Endodermal cell (in vitro differentiated cells): ENCODE results near the gene KLRG1. TPM values are rescaled to one million over a fixed set of nuclear protein-coding genes. Genes with fewer than 3 reads are reported as not detected.

ENCODE experiments used
- DNase-seq: peaks from one replicate; pipeline ENCODE4 v3.0.0-alpha.2; 2017
- H3K27ac ChIP-seq: 2 replicates; pipeline ENCODE4 v1.5.1; 2013; ENCODE audit warnings: mild to moderate bottlenecking, low read depth, low read length, moderate library complexity
- H3K27me3 ChIP-seq: 2 replicates; pipeline ENCODE4 v1.6.1; 2013; ENCODE audit warnings: mild to moderate bottlenecking, low read length, moderate library complexity; ENCODE audit not compliant: insufficient read depth, control insufficient read depth, poor library complexity, severe bottlenecking
- H3K36me3 ChIP-seq: 2 replicates; pipeline ENCODE4 v1.7.0; 2013; ENCODE audit warnings: mild to moderate bottlenecking, low read length, moderate library complexity; ENCODE audit not compliant: control insufficient read depth, insufficient read depth
- H3K4me1 ChIP-seq: one replicate; pipeline ENCODE4 v1.7.0; 2013; ENCODE audit warnings: low read length; ENCODE audit not compliant: control insufficient read depth, insufficient read depth
- H3K4me3 ChIP-seq: 2 replicates; pipeline ENCODE4 v1.5.1; 2013; ENCODE audit warnings: mild to moderate bottlenecking, low read length, moderate library complexity
- H3K9ac ChIP-seq: 2 replicates; pipeline ENCODE4 v1.6.1; 2013; ENCODE audit warnings: mild to moderate bottlenecking, low read length, moderate library complexity; ENCODE audit not compliant: poor library complexity, severe bottlenecking; ENCODE audit errors: extremely low read depth
- H3K9me3 ChIP-seq: 2 replicates; pipeline ENCODE4 v1.6.1; 2013; ENCODE audit warnings: mild to moderate bottlenecking, low read length, moderate library complexity; ENCODE audit not compliant: control insufficient read depth
- H3K27ac Mint-ChIP-seq: 2 replicates; pipeline ENCODE4 v1.8.0; 2020; ENCODE audit warnings: mixed read lengths
- H3K27me3 Mint-ChIP-seq: 2 replicates; pipeline ENCODE4 v1.8.0; 2021; ENCODE audit warnings: mild to moderate bottlenecking, mixed read lengths; ENCODE audit not compliant: insufficient read depth
- H3K36me3 Mint-ChIP-seq: 2 replicates; pipeline ENCODE4 v1.8.0; 2020; ENCODE audit warnings: low read depth, mixed read lengths
- H3K4me1 Mint-ChIP-seq: 2 replicates; pipeline ENCODE4 v1.8.0; 2020; ENCODE audit warnings: mixed read lengths
- H3K4me3 Mint-ChIP-seq: 2 replicates; pipeline ENCODE4 v1.8.0; 2020; ENCODE audit warnings: mild to moderate bottlenecking, moderate library complexity, mixed read lengths
- H3K9me3 Mint-ChIP-seq: 2 replicates; pipeline ENCODE4 v1.8.0; 2020; ENCODE audit warnings: mild to moderate bottlenecking, mixed read lengths
- WGBS, 2 experiments: methylation state at CpG; one replicate each; pipeline versions ENCODE4 v1.1.5 to v1.1.7; 2013; ENCODE audit warnings: missing lambda C conversion rate in 2 of 2, mixed read lengths in 1 of 2; ENCODE audit not compliant: insufficient coverage in 1 of 2, insufficient read length in 1 of 2; 5-methylcytosine and 5-hydroxymethylcytosine counted together
- long read RNA-seq, 4 experiments: library from polyadenylated mRNA in 2 of 4; library from RNA in 1 of 4; library from capped mRNA in 1 of 4; stranded (forward) in 3 of 4; unstranded in 1 of 4; transcript quantifications; one replicate each; pipeline ENCODE4 v2.0.0, GENCODE V29; 2020 to 2021; ENCODE audit warnings: inconsistent platforms in 1 of 4
- polyA plus RNA-seq, 2 experiments: library from polyadenylated mRNA; stranded (reverse); fragments of 50-300 nt; gene quantifications; one replicate each; pipeline ENCODE4 v1.2.3, GENCODE V29; 2013
- total RNA-seq, 2 donors: library from RNA; stranded (reverse); fragmentation: NEBNext Ultra II Directional in 1 of 2; extraction: Animal tissue kit (Norgen Biotek cat#: 25700) in 1 of 2; gene quantifications; 2 replicates in 1 of 2; 3 replicates in 1 of 2; pipeline ENCODE4 v1.2.1, GENCODE V29; 2021
- TF ChIP-seq, protein P1 (sequence below): fragments of 200-600 bp; sonication (generic); conservative IDR thresholded peaks from 2 replicates; pipeline ENCODE4 v1.5.0; 2021; ENCODE audit warnings: antibody characterized with exemption, mild to moderate bottlenecking

Gene KLRG1
- 1 to 10 TPM; 3.1 TPM for total RNA-seq
- polyA plus RNA-seq (2013, experiment 1 of 2): 3.4 TPM
- polyA plus RNA-seq (2013, experiment 2 of 2): 3.3 TPM
- long read RNA-seq, experiment 1: 0 reads
- long read RNA-seq, experiment 2, partial matches to known transcripts: 0 of 3 reads
- long read RNA-seq, experiment 2, other reads (novel, unspliced or antisense): 3 of 3 reads
- long read RNA-seq, experiment 3, partial matches to known transcripts: 0 of 12 reads
- long read RNA-seq, experiment 3, other reads (novel, unspliced or antisense): 7 of 12 reads
- long read RNA-seq, experiment 4, partial matches to known transcripts: 0 of 6 reads
- long read RNA-seq, experiment 4, other reads (novel, unspliced or antisense): 4 of 6 reads

DNA sequence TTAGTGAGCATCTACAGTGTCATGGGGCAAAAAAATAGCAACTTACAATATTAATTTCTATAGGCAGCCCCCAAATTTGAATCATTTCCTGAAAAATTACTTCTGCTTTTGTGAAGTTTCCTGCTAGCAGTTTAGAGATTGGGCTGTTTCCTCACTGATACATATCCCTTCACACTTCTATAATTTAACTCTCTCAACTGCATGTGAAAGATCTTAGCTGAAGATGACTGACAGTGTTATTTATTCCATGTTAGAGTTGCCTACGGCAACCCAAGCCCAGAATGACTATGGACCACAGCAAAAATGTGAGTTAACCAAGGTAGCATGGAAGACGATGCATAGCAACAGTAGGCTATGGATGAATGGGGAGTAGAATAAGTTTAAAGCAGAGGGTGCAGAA is at the start of gene KLRG1:
Gene KLRG1 (plus strand): TSS at position 134 of the 400 bp plus-strand sequence. CDS start 90 bp downstream, at position 224.
- no peak within 1 kb of the TSS for H3K27ac Mint-ChIP-seq
- Histone ChIP-seq H3K9me3 (no peaks in the 10 kb centered on the region), H3K9ac (no peak within 1 kb of the TSS), H3K27ac (no peak within 1 kb of the TSS), H3K36me3 (no peaks in the 10 kb centered on the region), H3K4me3 (no peak within 1 kb of the TSS), H3K4me1 (no peaks in the 10 kb centered on the region), H3K27me3 (no peaks in the 10 kb centered on the region)
- 92 to 100% methylated on average over 2 of the region's 2 CpGs for WGBS, 2 experiments
- DNase-seq: no peak
- no peak within 1 kb of the TSS for H3K4me3 Mint-ChIP-seq
- H3K9me3 Mint-ChIP-seq: no peaks in the 10 kb centered on the region
- no peaks in the 10 kb centered on the region for H3K36me3 Mint-ChIP-seq
- H3K27me3 Mint-ChIP-seq: no peaks in the 10 kb centered on the region
- H3K4me1 Mint-ChIP-seq: no peaks in the 10 kb centered on the region
- TF ChIP-seq, protein P1, sequence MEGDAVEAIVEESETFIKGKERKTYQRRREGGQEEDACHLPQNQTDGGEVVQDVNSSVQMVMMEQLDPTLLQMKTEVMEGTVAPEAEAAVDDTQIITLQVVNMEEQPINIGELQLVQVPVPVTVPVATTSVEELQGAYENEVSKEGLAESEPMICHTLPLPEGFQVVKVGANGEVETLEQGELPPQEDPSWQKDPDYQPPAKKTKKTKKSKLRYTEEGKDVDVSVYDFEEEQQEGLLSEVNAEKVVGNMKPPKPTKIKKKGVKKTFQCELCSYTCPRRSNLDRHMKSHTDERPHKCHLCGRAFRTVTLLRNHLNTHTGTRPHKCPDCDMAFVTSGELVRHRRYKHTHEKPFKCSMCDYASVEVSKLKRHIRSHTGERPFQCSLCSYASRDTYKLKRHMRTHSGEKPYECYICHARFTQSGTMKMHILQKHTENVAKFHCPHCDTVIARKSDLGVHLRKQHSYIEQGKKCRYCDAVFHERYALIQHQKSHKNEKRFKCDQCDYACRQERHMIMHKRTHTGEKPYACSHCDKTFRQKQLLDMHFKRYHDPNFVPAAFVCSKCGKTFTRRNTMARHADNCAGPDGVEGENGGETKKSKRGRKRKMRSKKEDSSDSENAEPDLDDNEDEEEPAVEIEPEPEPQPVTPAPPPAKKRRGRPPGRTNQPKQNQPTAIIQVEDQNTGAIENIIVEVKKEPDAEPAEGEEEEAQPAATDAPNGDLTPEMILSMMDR: no peak

DNA sequence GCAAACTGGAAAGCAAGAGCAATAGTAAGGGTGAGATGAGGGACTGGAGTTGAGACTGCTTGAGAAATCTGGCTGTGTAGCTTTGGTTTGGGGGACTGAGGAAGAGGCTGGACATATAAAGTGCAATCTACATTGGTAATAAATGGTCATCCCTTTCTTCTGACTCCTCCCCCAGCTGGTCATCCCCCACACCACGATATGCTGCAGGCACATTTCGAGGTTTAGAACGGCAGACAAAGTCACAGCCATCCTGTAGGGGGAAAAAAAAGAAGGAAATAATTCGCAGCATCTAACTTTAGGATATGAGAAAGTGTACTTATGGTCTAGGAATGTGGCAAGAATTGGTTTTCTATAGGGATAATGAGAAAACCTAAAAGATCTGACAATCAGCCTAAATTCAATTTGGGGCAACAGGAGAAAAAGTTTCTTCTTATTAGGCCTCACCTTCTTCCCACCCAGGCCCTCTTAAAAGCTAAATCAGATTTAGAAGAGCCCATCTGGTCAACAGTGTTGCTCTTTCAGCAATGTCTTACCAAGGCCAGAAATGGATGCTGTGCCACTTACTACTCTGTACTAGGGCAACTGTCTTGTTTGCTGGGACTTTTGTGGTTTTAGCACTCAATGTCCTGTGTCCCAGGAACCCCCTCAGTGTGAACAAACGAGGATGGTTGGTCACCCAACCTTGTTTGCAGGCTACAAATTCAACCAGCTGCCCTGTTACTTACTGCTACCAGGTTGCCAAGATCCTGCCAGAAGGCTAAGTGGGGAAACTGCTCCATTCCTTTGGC is 47.5 kb upstream of the KLRG1 start:
- 88 to 91% methylated on average over 2 to 5 of the region's 5 CpGs for WGBS, 2 experiments
- H3K9me3 ChIP-seq: no peaks in the 10 kb centered on the region
- H3K36me3 Mint-ChIP-seq: peaks cover 72% of the 10 kb centered on the region
- no peak overlapping the region for H3K27ac ChIP-seq
- H3K4me3 ChIP-seq: no peak overlapping the region
- H3K4me1 ChIP-seq: no peaks in the 10 kb centered on the region
- no peak overlapping the region for H3K4me3 Mint-ChIP-seq
- TF ChIP-seq, protein P1: no peak
- H3K4me1 Mint-ChIP-seq: peaks cover 4% of the 10 kb centered on the region
- H3K27me3 Mint-ChIP-seq: no peaks in the 10 kb centered on the region
- no peak for DNase-seq
- no peak overlapping the region for H3K9ac ChIP-seq
- no peaks in the 10 kb centered on the region for H3K9me3 Mint-ChIP-seq
- H3K27ac Mint-ChIP-seq: peak overlapping the region; percentile 15
- no peaks in the 10 kb centered on the region for H3K27me3 ChIP-seq
- H3K36me3 ChIP-seq: peaks cover 71% of the 10 kb centered on the region

DNA sequence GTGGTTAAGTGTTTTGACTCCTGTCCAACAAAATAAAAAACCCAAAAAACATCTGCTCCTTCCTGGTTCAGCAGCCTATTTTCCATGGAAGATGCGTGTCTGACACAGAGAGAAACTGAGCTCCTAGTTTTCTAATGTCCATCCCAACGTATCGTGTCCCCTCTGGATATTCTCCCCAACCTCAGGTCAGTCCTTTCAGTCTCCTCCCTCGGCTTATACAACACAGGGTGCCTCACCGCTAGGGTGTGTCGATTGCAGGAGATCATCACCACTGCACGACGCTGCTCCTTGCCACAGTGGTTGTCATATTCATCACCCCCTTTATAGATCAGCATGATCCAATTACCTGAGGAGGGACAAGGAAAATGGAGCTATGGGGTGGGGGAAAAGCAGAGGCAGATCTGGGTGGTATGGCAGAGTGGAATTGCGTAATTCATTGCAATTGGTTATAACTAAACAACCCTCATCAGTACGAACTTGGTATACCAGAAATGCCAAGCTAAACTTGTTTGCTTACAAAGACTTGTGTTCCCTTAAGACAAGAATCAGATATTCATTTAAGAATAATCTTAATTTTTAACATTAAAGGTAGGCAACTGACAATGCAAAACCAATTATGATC is 45.7 kb upstream of the KLRG1 start:
- TF ChIP-seq, protein P1: no peak
- Mint-ChIP-seq H3K36me3 (peaks cover 56% of the 10 kb centered on the region), H3K4me3 (no peak overlapping the region), H3K27ac (peak overlapping the region; percentile 27), H3K27me3 (no peaks in the 10 kb centered on the region), H3K9me3 (no peaks in the 10 kb centered on the region), H3K4me1 (peaks cover 15% of the 10 kb centered on the region)
- Histone ChIP-seq H3K9me3 (no peaks in the 10 kb centered on the region), H3K36me3 (peaks cover 55% of the 10 kb centered on the region), H3K4me3 (no peak overlapping the region), H3K9ac (no peak overlapping the region), H3K27me3 (no peaks in the 10 kb centered on the region), H3K4me1 (no peaks in the 10 kb centered on the region), H3K27ac (no peak overlapping the region)
- 93 to 94% methylated on average over 4 to 10 of the region's 10 CpGs for WGBS, 2 experiments
- no peak for DNase-seq
